Activated naive CD4-positive, alpha-beta T cell treated with anti-CD3 and anti-CD28 coated beads for 36 hours (primary cell): Measurements from ENCODE around the gene PTPRQ. TPM values are rescaled to one million over a fixed set of nuclear protein-coding genes. Genes with fewer than 3 reads are reported as not detected.

ENCODE experiments used
- CTCF ChIA-PET: fragments of 350-600 bp; sonication (Branson Sonifier 250); formaldehyde crosslinking; loops from one replicate; lab custom pipeline; 2021; ENCODE audit warnings: antibody characterized with exemption; lab: Charles Lee
- DNase-seq: peaks from one replicate; pipeline ENCODE4 v3.0.0-alpha.2; 2020
- H3K27ac Mint-ChIP-seq: one replicate; pipeline ENCODE4 v1.8.0; 2021; ENCODE audit warnings: mild to moderate bottlenecking, mixed read lengths
- H3K27me3 Mint-ChIP-seq: one replicate; pipeline ENCODE4 v1.8.0; 2021; ENCODE audit warnings: low read depth, mixed read lengths
- H3K36me3 Mint-ChIP-seq: one replicate; pipeline ENCODE4 v1.8.0; 2021; ENCODE audit warnings: low read depth, mixed read lengths
- H3K4me1 Mint-ChIP-seq: one replicate; pipeline ENCODE4 v1.8.0; 2021; ENCODE audit warnings: low read depth, mixed read lengths
- H3K4me3 Mint-ChIP-seq: one replicate; pipeline ENCODE4 v1.8.0; 2021; ENCODE audit warnings: mild to moderate bottlenecking, moderate library complexity, mixed read lengths
- H3K9me3 Mint-ChIP-seq: one replicate; pipeline ENCODE4 v1.8.0; 2021; ENCODE audit warnings: mixed read lengths
- intact Hi-C: fragments of 100-400 bp; cut with micrococcal nuclease; formaldehyde crosslinking; loops from one replicate; pipeline ENCODE4 v1.15.1; 2023
- total RNA-seq, 2 experiments: library from RNA; stranded (reverse); gene quantifications; one replicate each; pipeline ENCODE4 v1.2.3, GENCODE V29; 2021

PTPRQ gene
- total RNA-seq, 2 experiments from 2014 or later: not detected

DNA sequence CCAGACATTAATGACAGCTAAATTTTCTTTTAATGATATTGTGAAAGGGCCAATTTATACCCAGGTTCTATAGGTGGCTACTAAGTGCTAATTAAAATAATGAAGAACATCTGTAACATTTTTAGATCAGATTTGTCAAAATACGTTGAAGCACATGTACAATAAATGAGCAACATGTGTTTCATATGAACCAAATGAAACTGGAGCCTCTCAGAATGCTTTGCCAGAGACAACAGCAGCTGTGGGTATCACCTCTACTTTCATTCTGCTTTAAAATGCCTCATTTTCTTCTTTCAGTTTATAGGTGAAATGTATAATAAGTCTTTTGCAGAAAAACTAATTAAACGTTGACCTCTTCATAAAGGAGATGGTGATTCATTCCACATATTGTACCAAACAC lies 237.3 kb downstream of the PTPRQ start:
- Mint-ChIP-seq H3K9me3 (no peaks in the 10 kb centered on the region), H3K36me3 (no peaks in the 10 kb centered on the region), H3K4me1 (no peaks in the 10 kb centered on the region), H3K27ac (no peak overlapping the region), H3K4me3 (no peak overlapping the region), H3K27me3 (no peaks in the 10 kb centered on the region)
- intact Hi-C loops: no loop called here
- no peak for DNase-seq
- CTCF ChIA-PET: no interaction called here

DNA sequence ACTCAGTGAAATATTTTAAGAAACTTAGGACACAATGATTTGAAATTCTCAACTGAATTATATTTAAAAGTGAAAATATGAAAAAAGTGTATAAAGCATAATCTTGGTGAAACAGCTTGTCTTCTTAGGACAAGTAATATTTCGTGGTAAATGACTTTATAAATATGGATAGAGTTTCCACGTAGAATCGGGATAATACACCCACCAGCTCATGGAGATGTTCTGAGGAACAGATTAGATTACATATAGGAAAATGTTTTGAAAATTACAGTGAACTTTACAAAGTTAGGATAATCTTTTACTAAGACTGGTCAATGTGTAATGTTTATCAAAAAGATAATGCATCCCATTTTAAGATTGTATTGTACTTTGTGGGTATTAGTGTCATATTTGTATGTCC lies 237.8 kb downstream of the PTPRQ start:
- CTCF ChIA-PET: no interaction called here
- Mint-ChIP-seq H3K27me3 (no peaks in the 10 kb centered on the region), H3K4me1 (no peaks in the 10 kb centered on the region), H3K4me3 (no peak overlapping the region), H3K9me3 (peaks cover 1% of the 10 kb centered on the region), H3K36me3 (no peaks in the 10 kb centered on the region), H3K27ac (no peak overlapping the region)
- no peak for DNase-seq
- intact Hi-C loops: no loop called here

GRCh38 chr12:80684077-80684495 lies 240.1 kb downstream of the PTPRQ start:
- CTCF ChIA-PET: no interaction called here
- intact Hi-C loops: no loop called here
- H3K4me3 Mint-ChIP-seq: no peak overlapping the region

GRCh38 chr12:80690090-80690489 lies 246.1 kb downstream of the PTPRQ start:
- Mint-ChIP-seq H3K4me1 (no peaks in the 10 kb centered on the region), H3K36me3 (no peaks in the 10 kb centered on the region), H3K4me3 (no peak overlapping the region), H3K9me3 (peaks cover 1% of the 10 kb centered on the region), H3K27me3 (no peaks in the 10 kb centered on the region), H3K27ac (no peak overlapping the region)
- intact Hi-C loops: no loop called here
- DNase-seq: no peak
- CTCF ChIA-PET: no interaction called here

More at GRCh38 chr12:80684077-80684495, 240.1 kb downstream of the PTPRQ start:
- DNase-seq: no peak
- Mint-ChIP-seq H3K9me3 (peaks cover 1% of the 10 kb centered on the region), H3K36me3 (no peaks in the 10 kb centered on the region), H3K27ac (no peak overlapping the region), H3K4me1 (no peaks in the 10 kb centered on the region), H3K27me3 (no peaks in the 10 kb centered on the region)

DNA sequence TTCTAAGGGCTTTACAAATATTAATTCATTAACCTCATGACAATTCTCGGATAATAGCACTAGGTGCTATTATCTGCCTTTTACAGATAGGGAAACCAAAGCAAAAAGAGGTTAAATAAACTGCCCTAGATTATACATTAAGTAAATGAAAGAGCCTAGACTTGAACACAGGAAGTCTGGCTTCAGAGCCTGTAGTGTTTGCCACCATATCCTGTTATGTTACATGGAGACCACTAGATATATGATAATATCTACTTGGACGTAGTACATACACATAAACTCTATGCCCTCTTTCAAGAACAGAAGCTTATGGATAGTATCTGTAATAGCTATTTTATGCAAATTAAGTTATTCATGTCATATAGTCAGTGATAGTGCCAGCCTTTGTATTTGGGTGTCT lies 246.5 kb downstream of the PTPRQ start:
- CTCF ChIA-PET: no interaction called here
- Mint-ChIP-seq H3K4me3 (no peak overlapping the region), H3K36me3 (no peaks in the 10 kb centered on the region), H3K27me3 (no peaks in the 10 kb centered on the region), H3K9me3 (peaks cover 1% of the 10 kb centered on the region), H3K4me1 (no peaks in the 10 kb centered on the region), H3K27ac (no peak overlapping the region)
- intact Hi-C loops: no loop called here
- no peak for DNase-seq

GRCh38 chr12:80692114-80692513 lies 248.1 kb downstream of the PTPRQ start:
- no peak overlapping the region for H3K4me3 Mint-ChIP-seq
- CTCF ChIA-PET: no interaction called here
- no peaks in the 10 kb centered on the region for H3K36me3 Mint-ChIP-seq
- H3K27me3 Mint-ChIP-seq: no peaks in the 10 kb centered on the region
- intact Hi-C loops: no loop called here
- no peaks in the 10 kb centered on the region for H3K4me1 Mint-ChIP-seq
- no peak overlapping the region for H3K27ac Mint-ChIP-seq
- DNase-seq: no peak
- H3K9me3 Mint-ChIP-seq: no peaks in the 10 kb centered on the region

DNA sequence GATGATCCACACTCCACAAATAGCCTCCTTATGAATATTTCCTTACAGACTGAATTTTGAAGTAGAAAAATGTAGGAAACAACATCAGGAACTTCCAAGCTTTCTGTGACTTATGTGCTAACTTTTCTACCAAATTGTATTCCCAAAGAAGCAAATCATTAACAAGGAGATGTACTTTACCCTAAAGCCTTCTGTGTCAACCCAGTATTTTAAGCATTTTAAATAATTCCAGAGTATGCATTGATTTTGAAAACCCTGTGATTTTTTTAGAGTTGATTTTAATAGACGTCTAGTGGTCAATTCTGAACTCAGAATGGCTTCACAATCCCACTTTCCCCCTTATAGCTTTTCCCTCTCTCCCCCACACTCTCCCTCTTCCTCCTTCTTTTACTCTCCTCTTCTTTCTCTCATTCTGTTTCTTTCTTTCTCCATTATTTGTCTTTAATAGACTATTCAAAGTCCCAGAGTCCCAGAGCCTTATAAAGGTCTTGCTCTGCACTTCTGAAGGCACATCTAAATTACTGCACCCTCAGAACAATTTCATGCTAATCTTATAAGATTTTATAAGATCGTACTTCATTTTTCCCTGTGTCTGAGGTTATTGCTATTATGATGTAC lies 253.3 kb downstream of the PTPRQ start:
- Mint-ChIP-seq H3K4me1 (no peaks in the 10 kb centered on the region), H3K9me3 (no peaks in the 10 kb centered on the region), H3K36me3 (no peaks in the 10 kb centered on the region), H3K27me3 (no peaks in the 10 kb centered on the region), H3K27ac (no peak overlapping the region), H3K4me3 (no peak overlapping the region)
- no peak for DNase-seq
- intact Hi-C loops: no loop called here
- CTCF ChIA-PET: no interaction called here

DNA sequence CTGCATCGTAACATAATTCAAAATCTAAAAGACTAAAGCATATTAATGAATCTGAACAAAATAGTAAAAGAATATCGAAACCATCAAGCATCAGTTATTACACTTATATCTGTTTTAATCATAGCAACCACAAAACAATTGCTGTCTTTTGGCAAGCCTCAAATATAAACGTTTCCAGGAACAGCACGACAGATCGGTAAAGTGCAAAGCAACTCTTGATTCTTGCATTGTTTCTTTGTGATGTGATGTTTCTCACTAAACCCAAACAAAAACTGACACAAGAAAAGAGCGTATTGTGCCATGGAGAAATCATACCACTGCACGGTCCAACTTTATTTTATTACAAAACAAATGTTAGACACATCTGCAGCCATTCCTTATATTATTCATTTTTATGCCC lies 254.2 kb downstream of the PTPRQ start:
- DNase-seq: no peak
- Mint-ChIP-seq H3K27ac (no peak overlapping the region), H3K36me3 (no peaks in the 10 kb centered on the region), H3K9me3 (peaks cover 2% of the 10 kb centered on the region), H3K4me1 (no peaks in the 10 kb centered on the region), H3K4me3 (no peak overlapping the region), H3K27me3 (peaks cover 2% of the 10 kb centered on the region)
- CTCF ChIA-PET: no interaction called here
- intact Hi-C loops: no loop called here

- intact Hi-C loops: no loop called here
- Mint-ChIP-seq H3K4me1 (no peaks in the 10 kb centered on the region), H3K4me3 (no peak overlapping the region), H3K9me3 (peaks cover 3% of the 10 kb centered on the region), H3K27me3 (peaks cover 3% of the 10 kb centered on the region), H3K27ac (no peak overlapping the region), H3K36me3 (no peaks in the 10 kb centered on the region)
- no peak for DNase-seq
- CTCF ChIA-PET: interaction anchor here (0.6 kb wide), 1 partner anchor 14 kb away, joined by 3 read pairs; no protein-coding TSS in a partner anchor
These were observed 255.0 kb downstream of the PTPRQ start for GRCh38 chr12:80698847-80699542.

GRCh38 chr12:80700327-80700726 lies 256.3 kb downstream of the PTPRQ start:
- H3K27me3 Mint-ChIP-seq: peaks cover 3% of the 10 kb centered on the region
- H3K4me1 Mint-ChIP-seq: no peaks in the 10 kb centered on the region
- H3K27ac Mint-ChIP-seq: no peak overlapping the region
- CTCF ChIA-PET: no interaction called here
- DNase-seq: no peak
- no peak overlapping the region for H3K4me3 Mint-ChIP-seq
- intact Hi-C loops: no loop called here
- H3K36me3 Mint-ChIP-seq: no peaks in the 10 kb centered on the region
- H3K9me3 Mint-ChIP-seq: peaks cover 3% of the 10 kb centered on the region

DNA sequence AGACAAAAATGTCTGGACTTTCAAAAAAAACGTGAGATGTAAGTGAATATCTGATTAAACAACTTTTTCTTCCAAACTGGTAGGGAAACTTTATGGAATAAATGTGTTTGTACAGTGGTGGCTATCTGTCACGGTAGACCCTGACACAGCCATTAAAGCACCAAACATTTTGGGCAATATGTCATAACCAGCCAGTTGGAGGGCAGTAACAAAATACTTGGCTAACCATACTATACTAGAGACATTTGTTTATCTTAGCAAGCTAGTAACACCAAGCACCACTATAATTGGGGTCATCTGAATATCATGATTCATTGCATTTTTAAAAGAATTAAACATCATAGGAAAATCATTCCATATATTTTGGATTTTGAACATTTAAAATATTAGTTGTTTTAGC lies 257.4 kb downstream of the PTPRQ start:
- Mint-ChIP-seq H3K27ac (no peak overlapping the region), H3K4me1 (no peaks in the 10 kb centered on the region), H3K36me3 (no peaks in the 10 kb centered on the region), H3K27me3 (peaks cover 8% of the 10 kb centered on the region), H3K4me3 (no peak overlapping the region), H3K9me3 (peaks cover 3% of the 10 kb centered on the region)
- intact Hi-C loops: no loop called here
- CTCF ChIA-PET: no interaction called here
- no peak for DNase-seq

GRCh38 chr12:80702889-80703805 lies 259.1 kb downstream of the PTPRQ start:
- Mint-ChIP-seq H3K27ac (no peak overlapping the region), H3K4me3 (no peak overlapping the region), H3K27me3 (peaks cover 21% of the 10 kb centered on the region), H3K36me3 (peaks cover 2% of the 10 kb centered on the region), H3K4me1 (no peaks in the 10 kb centered on the region), H3K9me3 (peaks cover 3% of the 10 kb centered on the region)
- no peak for DNase-seq
- CTCF ChIA-PET: interaction anchor here (0.7 kb wide), 1 partner anchor 569 kb away, joined by 3 read pairs; no protein-coding TSS in a partner anchor
- intact Hi-C loops: no loop called here
